Stimulated activated CD4-positive, alpha-beta T cell treated with anti-CD3 and anti-CD28 coated beads, Interleukin-1b, Interleukin-23, amount 100 ng/mL, for 48 hours (primary cell): ENCODE data around the gene COMMD2.
A peak's percentile ranks its signal among the peaks of the same experiment; 100 is the strongest.

Source experiments
- DNase-seq: peaks from one replicate; pipeline ENCODE4 v3.0.0-alpha.2; 2020

Gene COMMD2

GRCh38 chr3:149752051-149752787 is at the start of gene COMMD2:
Gene COMMD2 (minus strand): TSS chr3:149752489. CDS start chr3:149752444, 45 bp downstream.
- peak; percentile 87 for DNase-seq

- DNase-seq, result no peak
These were observed 49.4 kb upstream of the COMMD2 start for GRCh38 chr3:149801639-149802038.

DNA sequence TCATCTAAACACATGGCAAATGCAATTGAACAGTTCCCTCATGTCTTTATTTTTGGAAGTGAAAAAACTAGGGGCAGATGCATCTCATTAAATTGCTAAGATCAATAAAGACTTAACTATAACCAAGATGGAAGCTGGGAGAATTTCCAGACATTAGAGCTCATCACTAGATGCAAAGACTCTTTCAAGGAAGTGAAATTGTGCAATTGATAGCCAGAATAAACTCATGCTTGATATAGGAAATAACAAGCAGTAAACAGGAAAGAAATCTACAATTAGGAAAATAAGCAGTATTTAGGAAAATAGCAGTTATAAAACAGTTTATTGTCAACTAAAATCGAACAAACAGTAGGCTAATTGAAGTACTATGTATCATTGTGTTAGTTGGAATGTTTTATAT is 48.9 kb upstream of the COMMD2 start:
- DNase-seq, result no peak

DNA sequence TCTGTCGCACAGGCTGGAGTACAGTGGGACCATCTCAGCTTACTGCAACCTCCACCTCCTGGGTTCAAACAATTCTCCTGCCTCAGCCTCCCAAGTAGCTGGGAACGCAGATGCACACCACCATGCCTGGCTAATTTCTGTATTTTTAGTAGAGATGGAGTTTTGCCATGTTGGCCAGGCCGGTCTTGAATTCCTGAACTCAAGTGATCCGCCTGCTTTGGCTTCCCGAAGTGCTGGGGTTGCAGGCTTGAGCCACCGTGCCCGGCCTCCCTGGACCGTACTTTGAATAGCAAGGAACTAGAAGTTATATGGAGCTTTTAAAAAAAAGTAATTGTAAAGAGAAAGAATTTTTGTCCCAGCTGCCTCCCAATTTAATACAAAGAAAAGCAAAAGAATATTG is 48.4 kb upstream of the COMMD2 start:
- no peak for DNase-seq

GRCh38 chr3:149796026-149796425 is 43.7 kb upstream of the COMMD2 start:
- no peak for DNase-seq

- DNase-seq, result no peak
These were observed 40.4 kb upstream of the COMMD2 start, which contains the start of gene ANKUB1 for GRCh38 chr3:149792452-149793270. Gene ANKUB1 (minus strand): TSS chr3:149792554. CDS start chr3:149792366, 188 bp downstream.

DNA sequence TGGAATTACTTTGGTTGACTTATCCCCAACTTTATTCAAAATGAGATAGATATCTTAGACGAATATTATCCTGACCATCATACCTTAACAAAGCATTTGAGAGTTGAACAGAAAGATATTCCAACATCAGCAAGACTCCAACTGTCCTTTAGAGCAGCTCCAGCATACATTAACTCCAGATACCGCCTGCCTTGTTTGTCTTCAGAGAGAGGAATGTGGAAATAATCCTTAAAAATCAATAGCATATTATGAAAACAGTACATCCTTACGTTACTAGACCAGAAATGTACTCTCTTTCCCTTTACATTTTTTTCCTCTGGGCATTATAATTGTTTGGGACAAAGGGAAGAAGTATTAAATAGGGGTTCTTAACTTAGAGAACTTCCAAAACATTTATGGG is 38.4 kb upstream of the COMMD2 start:
- DNase-seq, result no peak

DNA sequence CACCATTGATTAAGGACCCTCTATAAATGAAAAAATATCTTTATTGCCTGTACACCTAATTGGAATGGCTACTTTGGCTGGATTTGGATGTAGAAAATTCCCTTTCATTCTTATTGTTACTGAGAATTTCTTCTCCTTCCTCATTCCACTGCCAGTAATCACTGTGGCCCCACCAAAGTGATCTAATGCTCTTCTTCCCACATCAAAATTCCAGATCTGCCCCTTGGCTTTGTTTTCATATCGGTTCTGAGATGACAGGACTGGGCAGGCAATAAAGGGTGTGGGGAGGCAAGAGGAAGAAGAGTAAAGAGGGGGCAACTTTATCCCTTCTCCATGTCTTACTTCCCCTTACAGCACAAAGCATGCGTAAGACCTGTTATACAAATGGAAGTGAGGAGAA is 38.0 kb upstream of the COMMD2 start:
- no peak for DNase-seq

- no peak for DNase-seq
These were observed 31.9 kb upstream of the COMMD2 start for GRCh38 chr3:149784064-149784704.

- no peak for DNase-seq
These were observed 31.3 kb upstream of the COMMD2 start for GRCh38 chr3:149783576-149783975.

- DNase-seq, result no peak
These were observed 29.5 kb upstream of the COMMD2 start for GRCh38 chr3:149781741-149782140.

- DNase-seq, result no peak
These were observed 28.9 kb upstream of the COMMD2 start for GRCh38 chr3:149781211-149781610.

DNA sequence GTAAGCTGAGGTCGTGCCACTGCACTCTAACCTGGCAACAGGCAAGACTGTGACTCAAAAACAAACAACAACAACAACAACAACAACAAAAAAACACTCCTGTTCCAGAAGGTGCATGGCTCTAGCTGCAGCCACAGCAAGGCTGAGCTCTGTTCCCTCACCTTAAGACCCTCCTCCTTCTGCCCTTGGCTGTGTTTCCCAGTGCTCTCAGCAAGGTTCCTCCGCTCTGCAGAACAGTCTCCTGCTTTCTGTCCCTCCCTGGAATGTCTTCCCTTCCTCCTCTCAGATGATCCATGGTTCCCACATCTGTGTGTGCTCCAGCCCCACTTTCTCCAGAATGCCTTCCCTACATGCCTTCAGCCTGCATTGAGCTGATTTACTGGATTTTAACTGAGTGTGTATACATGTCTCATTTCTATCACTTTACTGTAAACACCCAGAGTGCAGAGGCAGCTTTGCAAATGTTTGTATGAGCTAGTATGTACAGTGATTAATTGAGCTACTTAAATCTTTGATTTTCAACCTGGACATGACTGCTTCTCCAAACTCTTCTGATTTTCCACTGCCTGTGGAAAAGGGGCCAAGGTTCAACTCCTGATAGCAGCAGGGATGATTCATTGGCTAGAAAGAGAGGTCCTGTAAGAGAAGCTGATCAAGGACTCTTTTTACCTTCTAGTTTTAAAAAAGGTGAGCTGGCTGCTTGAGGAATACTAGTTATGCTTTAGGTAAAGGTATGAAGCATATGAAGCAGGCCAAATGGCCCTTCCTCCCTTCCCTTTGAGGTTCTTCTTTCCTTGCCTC is 25.3 kb upstream of the COMMD2 start:
- DNase-seq, result no peak

- DNase-seq, result no peak
These were observed 23.9 kb upstream of the COMMD2 start for GRCh38 chr3:149776170-149776569.

DNA sequence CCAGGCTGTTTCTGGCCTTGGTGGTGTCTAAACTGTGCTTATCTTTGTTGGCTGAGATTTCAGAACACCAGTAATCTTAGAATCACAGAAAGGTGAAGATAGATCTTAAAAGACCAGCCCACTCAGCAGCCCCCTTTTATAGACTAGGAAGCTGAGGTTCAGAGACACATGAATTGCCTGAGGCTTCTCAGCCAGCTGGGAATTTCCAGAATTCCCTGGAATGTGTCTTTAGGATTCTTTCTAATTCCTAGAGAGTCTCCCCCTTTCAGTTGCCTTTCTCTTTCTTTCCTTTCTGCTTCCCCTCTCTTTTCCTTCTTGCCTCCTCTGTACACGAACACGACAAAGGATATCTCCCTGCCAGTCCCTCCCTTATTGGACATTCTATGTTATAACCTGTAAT is 20.6 kb upstream of the COMMD2 start:
- DNase-seq, result no peak

DNA sequence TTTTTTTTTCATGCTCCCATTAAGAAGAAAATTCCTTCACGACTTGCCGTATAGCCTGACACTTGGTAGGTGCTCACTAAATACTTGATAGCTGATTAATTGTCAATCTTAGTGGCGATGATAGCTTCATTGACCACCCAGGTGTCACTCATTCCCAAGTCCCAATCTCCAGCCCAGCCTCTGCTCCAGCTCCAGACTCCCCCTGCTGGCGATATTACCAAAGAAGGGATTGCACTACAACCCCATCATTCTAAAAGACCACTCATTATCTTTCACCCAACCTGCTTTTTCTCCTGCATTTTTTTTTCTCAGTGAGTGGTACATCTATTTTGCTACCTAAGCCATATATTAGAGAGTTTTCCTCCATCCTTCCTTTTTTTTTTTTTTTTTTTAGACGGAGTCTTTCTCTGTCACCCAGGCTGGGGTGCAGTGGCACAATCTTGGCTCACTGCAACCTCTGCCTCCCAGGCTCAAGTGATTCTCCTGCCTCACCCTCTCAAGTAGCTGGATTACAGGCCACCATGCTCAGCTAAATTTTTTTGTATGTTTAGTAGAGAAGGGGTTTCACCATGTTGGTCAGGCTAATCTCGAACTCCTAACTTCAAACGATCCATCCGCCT is 19.5 kb upstream of the COMMD2 start:
- peak; percentile 32 for DNase-seq

GRCh38 chr3:149770246-149770645 is 18.0 kb upstream of the COMMD2 start:
- DNase-seq, result no peak

DNA sequence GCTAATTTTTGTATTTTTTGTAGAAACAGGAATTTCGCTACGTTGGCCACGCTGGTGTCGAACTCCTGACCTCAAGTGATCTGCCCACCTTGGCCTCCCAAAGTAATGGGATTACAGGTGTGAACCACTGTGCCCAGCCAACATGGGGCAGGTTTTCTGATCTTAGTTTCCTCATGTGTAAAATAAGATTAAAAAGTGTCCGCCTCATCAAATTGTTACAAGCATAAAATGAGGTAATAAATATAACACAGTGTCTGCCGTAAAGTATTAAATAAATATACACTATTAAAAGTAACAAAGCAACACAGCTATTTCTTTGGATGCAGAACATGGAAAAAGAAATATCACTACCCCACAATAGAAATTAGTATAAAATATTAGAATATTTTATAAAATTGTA is 16.4 kb upstream of the COMMD2 start:
- no peak for DNase-seq

GRCh38 chr3:149767720-149768119 is 15.4 kb upstream of the COMMD2 start:
- no peak for DNase-seq

GRCh38 chr3:149765762-149766334 is 13.6 kb upstream of the COMMD2 start:
- DNase-seq, result no peak

GRCh38 chr3:149764302-149764701 is 12.0 kb upstream of the COMMD2 start:
- DNase-seq, result no peak
